ENCODE results near the gene SRSF4. TPM values are rescaled to one million over a fixed set of nuclear protein-coding genes. Genes with fewer than 3 reads are reported as not detected.

Gene SRSF4
- total RNA-seq, 1 donor from 2014 or later = 38.4 TPM

DNA sequence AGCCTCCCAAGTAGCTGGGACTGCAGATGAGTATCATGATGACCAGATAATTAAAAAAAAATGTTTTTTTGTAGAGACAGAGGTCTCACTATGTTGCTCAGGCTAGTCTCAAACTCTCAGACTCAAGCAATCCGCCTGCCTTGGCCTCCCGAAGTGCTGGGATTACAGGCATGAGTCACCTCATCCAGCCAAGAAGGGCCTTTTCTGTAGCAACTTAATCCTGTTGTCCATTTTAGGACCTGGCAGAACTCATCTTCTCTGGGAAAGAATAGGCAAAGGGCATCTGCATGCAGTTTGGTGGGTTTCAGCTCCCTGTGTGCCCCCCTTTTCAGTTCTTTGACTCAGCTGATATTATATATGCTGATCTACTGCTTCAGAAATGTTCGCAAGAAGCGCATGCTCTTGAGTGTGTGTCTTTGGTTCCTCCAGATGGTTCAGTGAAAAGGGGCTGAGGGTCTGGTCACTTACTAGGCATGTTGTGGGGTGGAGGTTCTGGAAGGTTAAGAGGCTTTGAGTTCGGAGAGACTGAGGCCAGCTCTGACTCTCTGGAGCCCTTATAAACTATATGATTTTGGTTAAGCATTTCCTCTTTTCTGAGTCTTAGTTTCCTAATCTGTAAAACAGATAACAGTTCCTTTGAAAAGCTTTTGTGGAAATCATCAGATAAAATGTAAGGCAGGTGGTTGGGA lies 19.4 kb upstream of the SRSF4 start:
- DNase-seq = no peak

DNA sequence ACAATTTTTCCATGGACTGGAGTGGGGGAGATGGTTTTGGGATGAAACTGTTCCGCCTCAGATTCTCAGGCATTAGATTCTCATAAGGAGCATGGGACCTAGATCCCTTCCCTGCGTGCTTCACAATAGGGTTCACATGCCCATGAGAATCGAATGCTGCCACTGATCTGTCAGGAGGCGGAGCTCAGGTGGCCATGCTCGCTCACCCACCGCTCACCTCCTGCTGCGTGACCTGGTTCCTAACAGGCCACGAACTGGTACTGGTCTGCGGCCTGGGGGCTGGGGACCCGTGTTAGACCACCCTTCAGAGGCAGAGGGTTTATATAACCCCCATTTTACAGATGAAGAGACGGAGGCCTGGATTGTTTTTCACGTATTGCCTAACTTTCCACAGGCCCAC lies 16.3 kb upstream of the SRSF4 start:
- no peak for DNase-seq

DNA sequence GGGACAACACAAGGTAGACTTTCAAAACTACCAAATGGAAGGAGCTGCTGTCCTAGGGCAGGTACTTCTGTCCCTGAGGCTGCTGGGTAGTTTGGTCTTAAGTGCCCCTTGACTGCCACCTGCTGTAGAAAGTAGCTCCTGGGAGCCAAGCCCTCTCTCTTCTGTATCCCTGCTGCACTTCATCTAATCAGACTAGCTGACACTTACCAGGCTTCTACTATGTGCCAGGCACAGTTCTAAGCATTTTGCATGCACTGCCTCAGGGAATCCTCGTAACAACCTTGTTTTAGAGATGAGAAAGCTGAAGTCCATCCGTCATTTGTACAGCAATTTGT lies 15.9 kb upstream of the SRSF4 start:
- DNase-seq = no peak

DNA sequence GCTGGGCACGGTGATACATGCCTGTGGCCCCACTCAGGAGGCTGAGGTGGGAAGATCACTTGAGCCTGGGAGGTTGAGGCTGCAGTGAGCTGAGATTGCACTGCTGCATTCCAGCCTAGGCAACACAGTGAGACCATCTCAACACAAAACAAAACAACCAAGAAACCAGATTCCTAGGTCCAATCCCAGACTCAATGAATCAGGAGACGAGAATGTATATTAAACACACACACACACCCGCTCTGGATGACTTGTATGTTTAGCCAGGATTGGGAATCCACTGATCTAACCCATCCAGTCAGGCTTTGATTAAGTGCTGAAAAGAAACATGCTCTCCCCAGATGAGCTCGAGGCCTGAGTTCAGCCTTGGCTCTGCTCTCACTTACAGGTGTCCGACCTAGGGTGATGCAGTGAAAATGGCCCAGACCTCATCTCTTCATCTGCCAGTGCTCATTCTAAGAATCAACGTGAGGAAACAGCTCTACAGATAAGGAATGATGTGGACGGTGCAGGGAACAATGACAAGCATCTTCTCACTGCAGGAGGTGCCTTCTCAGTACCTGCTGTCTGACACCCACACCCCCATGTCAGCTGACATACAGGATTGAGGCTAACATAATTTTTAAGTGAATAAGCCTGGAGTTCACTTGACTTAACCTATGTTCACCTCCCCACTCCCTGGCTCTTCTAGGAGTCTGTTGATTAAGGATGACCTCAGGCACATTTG lies 15.3 kb upstream of the SRSF4 start:
- no peak for DNase-seq

DNA sequence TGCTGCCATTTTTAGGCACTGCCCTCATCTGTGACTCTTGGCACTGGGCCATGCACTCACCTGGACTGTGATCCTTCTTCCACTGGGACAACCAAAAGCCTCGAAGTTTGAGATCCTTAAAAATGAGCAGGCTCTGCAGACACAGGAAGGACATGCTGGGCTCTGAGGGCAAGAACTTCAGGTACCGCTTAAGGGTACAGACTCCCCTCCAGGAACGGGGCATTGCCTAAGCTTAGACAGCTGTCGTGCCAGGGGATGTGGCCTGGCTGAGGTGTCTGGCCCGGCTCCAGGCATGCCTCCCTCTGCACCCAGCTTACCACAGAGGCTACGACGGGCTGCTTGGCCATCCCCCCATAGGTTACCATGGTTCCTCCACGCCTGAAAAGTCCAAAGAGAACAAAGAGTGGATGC lies 14.2 kb upstream of the SRSF4 start:
- DNase-seq = no peak

DNA sequence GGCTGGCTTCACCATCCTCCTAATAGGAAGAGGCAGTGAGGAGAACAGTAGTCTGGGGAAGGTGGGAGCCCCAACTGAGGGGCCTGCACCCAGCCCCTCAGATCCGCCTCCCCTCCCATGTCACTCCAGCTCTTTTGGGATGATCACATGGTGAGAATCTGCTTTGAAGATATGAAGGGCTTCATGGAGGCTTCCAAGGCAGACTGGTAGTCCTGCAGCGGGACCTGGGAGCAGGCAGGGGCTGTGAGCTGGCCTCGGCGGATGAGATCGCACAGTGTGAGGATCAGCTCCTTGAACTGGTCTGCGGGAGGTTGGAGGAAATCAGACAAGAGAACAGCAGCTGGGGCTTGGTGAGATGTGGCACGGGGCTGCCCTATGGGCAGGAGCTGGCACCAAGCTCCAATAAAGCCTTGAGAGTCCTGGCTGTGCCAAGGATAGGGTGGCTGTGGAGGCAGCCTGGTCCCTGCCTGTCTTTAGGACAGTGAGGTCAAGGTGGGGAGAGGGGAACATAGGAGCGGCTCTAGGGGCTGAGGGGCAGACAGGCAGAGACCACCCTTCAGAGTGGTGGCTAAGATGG lies 12.3 kb upstream of the SRSF4 start:
- DNase-seq = no peak

DNA sequence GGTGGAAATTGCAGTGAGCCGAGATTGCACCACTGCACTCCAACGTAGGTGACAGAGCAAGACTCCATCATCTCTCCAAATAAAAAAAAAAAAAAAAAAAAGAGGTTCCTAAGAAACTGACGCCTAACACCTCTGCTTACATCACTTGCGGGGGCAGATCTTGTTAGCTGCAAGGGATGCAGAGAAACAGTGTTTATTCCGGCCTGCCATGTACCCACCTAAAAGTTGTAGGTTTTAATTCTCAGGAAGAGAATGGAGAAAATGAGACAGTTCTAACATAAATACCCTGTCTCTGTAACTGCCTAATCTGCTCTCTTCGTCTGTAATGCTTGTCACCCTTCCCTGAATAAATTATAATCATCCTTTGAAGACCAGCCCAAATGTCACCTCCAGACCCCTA lies 9.0 kb upstream of the SRSF4 start:
- no peak for DNase-seq

DNA sequence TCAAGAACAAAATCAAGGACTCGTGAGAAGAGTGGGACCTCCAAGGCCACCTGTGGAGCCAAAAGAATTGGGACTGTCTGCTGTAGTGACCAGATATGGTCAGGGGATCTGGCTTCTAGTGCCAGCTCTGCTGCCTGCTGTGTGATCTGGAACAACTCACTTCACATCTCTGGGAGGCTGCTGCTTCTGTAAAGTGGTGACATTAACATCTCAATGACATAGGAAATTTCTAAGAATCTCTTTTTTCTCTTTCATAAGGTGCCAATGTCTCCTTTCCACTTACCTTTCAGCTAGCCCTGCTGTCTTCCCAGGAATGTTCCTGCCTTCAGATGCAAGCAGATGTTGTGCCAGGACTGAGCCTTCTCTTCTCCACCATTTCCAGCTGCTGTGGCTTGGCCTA lies 5.0 kb upstream of the SRSF4 start:
- no peak for DNase-seq

DNA sequence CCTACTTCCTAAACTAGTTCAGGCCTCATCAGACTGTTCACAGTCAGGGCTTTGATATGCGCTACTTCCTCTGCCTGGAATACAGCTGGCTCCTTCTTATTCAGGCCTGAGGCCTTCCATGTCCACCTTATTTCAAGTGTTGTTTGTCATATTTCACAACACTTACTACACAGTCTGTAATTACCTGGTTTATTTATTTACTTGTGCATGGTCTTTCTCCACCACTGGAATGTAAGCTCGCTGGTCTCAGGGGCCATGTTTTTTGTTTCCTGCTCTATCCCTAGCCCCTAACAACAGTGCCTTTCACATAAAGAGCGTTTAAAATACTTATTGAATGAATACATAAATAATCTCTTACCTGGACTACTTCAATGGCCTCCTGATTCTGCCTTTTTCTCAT lies 4.6 kb upstream of the SRSF4 start:
- DNase-seq = no peak

DNA sequence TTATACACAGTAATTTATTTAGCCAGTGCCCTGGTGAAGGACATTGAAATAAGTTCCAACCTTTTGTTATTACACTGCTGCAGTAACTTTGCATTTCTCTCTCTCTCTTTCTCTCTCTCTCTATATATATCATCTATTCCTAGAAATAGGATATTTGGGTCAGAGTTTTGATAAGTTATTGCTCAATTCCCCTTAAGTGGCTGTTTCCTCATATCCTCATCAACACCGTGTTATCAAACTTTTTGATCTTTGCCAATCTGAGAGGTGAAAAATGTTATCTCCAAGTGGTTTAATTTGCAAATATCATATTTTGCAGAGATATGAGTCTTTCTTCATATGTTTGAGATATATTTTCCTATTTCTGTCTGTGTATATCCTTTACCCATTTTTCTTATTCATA lies 1.6 kb upstream of the SRSF4 start:
- DNase-seq = no peak

DNA sequence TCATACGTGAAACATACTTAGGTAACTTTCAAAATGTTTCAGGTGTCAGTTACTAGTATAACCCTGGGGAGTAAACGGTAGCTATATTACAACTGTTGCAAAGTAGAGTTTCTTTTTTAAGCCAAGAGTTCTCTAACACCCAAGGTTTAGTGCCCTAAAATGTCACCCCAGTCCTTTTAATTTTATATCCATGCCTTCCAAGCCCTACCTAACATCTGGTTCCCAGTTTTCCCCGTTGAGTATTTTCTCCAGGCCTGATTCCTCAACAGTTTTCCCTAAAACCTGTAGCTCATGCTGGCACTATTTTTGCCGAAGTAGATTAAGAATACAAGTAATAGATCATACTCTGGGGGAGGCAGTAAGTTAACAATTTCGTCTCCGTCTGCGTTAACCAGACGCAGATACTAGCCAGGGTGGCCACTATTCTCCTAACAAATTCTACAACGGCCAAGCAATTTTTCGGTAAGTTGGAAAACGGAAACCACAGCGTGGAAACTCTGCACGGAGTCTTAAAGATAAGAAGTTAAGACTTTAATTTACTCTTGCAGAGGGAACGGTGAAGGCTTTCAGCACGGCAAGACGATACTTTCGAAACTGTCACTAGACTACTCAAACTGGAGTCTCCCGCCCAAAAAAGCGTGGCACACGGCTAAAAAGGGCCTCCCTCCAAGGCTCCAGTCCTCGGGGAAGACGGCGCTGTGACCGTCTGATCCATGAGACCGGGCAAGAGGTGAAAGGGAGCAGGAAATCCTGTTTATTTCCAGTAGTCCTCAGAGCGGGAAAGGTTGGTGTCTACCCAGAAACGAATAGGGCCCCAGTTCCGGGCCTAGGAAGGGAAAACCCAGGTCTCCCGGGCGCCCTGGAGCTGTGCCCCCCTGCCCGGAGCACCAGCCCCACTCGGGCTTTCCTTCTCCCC lies 945 bp downstream of the SRSF4 start:
- DNase-seq = no peak

DNA sequence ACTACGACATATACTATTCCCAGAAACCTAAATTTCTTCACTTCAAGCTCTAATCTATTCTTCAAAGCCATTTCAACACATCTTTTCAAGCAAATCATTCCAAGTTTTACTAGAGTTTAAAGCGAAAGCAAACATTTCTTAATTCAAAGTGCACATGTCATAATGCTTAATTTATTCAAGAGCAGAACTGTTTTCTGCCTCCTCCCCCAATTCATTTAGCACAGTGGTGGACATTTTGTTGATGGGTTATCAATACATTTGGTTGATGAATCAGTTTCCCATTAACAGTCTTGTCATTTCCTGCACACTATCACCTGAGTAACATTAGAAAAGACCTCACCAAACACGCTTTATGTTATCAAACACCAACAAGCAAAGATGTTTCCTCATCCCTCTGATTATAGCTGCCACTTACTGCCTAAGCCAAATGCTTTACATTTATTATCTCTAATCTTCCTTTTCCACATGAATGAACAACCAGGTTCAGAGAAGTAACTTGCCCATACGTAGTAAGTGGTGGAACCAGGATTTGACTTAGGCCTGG lies 2.0 kb downstream of the SRSF4 start:
- no peak for DNase-seq

DNA sequence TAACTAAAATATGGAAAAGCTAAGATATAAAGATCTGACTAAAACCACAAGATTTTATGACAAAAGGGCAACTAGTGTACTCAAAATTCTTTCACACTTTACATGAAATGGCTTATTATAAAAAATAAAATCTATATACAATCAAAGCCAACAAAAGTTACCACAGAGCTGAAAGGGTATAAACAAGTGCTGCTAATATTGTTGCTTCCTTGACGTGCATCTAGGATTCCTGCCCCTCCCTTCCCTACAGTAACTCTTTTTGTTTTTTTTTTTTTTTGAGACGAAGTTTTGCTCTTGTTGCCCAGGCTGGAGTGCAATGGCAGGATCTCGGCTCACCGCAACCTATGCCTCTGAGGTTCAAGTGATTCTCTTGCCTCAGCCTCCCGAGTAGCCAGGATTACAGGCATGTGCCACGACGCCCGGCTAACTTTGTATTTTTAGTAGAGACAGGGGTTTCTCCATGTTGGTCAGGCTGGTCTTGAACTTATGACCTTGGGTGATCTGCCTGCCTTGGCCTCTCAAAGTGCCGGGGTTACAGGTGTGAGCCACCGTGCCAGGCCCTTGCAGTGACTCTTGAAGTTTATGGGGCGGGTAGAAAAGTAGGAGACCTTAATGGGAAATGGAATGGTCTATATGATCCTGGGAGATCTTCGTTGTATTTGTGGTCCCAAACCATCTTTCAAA lies 4.5 kb downstream of the SRSF4 start:
- DNase-seq = no peak

DNA sequence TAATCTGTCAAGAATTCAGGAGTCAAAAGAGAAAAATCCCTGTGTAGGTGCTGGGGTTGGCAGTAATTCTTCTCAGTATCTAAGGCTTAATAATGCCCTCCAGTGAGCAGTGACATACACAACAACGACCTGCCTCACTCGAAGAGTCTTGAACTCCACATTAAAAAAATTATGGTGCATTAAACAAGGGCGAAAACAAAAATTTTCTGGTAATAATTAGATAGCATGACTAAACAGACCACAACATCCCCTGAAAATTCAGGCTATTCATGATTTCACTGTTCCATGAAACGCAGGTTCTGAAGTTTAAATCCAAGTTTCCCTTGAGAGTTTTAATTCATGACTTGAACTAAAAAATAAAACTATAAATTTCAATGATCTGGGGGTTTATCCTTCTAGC lies 5.1 kb downstream of the SRSF4 start:
- no peak for DNase-seq

DNA sequence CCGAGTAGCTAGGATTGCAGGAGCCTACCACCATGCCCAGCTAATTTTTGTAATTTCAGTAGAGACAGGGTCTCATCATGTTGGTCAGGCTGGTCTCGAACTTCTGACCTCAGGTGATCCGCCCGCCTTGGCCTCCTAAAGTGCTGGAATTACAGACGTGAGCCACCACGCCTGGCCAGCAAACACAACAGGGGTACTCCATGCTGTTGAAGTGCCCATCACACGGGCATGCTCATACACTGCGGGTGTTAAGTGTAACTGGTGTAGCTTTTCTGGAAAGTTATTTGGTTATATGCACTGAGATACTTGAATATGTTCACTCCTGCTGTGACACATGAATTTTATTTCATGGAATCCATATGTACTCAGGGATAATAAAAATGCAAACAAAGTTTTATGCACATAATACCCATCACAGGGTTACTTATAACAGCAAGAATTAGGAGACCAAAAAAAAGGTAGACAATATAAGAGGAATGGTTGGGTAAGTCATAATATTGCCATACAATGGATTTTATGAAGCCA lies 9.2 kb downstream of the SRSF4 start:
- DNase-seq = no peak

DNA sequence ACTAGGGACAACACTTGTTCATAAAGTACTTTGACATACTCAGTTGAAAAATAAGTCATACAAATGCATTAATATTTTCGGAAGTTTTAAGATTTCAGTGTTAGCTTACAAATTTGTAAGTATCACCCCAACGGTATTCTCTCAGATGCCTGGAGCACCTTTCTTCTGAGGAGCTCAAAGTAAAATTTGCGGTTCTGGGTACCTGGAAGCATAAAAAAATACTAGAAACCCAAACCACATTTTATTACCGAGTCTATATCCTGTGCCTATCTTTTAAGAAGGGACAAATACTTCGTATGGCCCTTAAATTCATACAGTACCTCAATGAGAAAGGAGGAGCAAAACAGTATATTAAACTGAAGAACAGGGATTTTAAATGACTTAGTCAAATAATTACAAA lies 10.2 kb downstream of the SRSF4 start:
- no peak for DNase-seq

DNA sequence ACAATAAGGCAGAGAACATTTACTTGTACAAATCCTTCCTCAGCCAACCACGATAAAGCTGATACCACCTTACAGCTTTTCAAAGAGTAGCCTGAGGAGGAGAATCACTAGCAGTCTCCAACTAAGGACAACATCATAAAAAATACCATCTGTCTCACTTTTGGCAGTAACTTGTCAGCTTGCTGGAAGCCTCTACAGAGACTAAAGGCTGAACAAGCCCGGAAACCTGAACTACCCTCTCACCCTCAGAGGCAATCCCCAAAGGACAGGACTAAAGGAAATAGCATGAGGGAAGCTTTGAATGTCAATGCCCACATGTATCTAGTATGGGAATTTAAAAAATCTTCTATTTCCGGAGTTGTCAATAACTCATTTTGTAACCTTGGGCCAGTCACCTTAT lies 10.6 kb downstream of the SRSF4 start:
- no peak for DNase-seq

DNA sequence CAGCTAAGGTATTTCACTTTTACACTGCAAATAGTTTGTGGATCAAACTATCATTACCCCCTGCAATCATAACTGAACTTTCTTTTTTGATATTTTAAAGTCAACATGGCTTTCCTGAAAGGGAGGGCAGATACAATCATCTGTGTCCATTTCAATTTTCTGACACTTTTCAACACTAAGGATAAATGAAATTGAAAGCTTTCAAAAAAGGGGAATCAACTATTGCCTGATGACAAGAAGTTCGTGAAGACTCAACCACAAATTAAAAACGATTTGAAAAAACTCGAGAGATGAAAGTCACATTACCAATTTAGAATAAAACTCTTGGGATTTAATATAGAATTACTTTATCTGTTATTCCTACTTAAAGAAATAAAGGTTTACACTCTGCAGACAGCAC lies 11.7 kb downstream of the SRSF4 start:
- DNase-seq = no peak

DNA sequence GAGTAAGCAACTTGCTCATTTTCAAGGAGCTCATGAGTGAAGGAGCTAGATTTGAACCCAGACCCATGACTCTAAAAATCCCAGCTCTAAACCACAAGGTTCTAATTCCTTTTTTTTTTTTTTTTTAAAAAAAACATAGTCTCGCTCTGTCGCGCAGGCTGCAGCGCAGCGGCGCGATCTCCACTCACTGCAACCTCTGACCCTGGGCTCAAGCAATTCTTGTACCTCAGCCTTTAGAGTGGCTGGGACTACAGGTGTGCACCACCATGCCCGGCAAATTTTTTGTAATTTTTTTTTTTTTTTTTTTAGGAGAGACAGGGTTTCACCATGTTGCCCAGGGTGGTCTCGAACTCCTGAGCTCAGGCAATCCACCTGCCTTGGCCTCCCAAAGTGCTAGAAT lies 13.8 kb downstream of the SRSF4 start:
- no peak for DNase-seq

DNA sequence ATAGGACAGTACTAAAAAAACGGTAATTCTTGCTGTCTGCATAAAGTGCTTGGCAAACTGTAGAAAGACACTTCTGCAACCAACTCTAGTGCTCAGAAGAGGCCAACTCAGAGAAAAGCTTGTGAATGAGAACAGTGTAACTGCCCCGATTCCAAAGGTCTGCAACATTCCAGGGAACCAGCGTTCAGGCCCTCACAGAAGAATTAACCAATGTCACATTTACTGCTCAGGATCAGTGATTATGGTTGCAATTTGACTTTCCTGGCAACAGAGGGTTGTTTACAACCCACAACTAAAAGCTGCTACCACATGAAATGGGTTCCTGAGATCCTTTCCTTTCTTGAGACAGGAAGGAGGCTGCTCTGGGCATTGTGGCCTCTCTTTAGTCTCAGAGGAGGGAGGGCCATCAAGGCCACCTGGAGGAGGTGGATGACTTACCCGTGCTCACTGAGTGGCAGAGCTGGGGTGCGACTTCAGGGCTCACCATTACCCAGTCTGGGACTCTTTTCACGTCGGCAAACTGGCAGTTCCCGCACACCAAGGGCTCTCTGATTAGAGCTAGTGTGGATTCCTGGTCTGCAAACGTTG lies 15.3 kb downstream of the SRSF4 start:
- DNase-seq = no peak

DNA sequence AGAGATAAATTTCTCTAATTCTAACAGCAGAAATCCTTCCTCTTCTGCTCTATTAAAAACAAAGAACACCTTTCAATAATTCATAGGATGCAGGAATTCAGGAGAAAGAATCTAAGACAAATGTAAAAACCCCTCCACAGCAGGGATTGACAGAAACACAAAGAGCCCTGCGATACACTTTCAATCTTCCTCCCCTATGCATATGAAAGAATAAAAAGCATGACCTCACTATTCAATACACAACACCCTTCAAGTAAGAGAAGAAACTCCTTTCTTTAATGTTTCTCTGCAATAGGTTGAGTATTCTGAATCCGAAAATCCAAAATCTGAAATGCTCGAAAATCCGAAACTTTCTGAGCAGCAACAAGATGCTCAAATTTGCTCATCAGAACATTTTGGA lies 17.1 kb downstream of the SRSF4 start:
- no peak for DNase-seq
